ENCODE measurements around the gene SLC5A6.

DNA sequence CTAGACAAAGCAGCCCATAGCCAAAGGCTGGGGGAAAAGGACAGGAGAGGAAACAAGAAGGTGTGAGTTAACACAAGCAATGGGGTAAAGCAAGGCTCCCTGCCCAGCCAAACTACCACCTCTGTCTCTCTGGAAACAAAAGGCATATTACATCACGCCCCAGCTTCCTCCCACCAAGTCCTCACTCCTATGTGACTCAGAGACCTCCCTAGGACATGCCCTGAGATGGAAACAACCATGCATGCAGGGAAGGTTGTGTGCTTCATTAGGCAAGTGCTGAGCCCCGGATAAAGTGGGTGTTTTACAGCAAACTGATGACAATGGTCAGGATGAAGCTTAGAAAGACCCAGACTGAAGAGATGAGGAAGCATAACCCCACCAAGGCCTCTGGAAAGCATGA is 9.2 kb downstream of the SLC5A6 start:
- TF ChIP-seq, protein P1, sequence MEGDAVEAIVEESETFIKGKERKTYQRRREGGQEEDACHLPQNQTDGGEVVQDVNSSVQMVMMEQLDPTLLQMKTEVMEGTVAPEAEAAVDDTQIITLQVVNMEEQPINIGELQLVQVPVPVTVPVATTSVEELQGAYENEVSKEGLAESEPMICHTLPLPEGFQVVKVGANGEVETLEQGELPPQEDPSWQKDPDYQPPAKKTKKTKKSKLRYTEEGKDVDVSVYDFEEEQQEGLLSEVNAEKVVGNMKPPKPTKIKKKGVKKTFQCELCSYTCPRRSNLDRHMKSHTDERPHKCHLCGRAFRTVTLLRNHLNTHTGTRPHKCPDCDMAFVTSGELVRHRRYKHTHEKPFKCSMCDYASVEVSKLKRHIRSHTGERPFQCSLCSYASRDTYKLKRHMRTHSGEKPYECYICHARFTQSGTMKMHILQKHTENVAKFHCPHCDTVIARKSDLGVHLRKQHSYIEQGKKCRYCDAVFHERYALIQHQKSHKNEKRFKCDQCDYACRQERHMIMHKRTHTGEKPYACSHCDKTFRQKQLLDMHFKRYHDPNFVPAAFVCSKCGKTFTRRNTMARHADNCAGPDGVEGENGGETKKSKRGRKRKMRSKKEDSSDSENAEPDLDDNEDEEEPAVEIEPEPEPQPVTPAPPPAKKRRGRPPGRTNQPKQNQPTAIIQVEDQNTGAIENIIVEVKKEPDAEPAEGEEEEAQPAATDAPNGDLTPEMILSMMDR (conservative IDR thresholded peaks at IDR 0.05) = no peak
- no peak for TF ChIP-seq ZFX (IDR thresholded peaks at IDR 0.05)
